Vagina (tissue), 2 donors: Measurements from ENCODE around the gene EBF4.

Experiments
- POLR2A ChIP-seq, 2 donors: fragments of 450-650 bp; IDR thresholded peaks; one replicate each; pipeline ENCODE4 v1.6.1; 2017; ENCODE audit warnings: antibody characterized with exemption in 2 of 2, mild to moderate bottlenecking in 2 of 2, moderate library complexity in 2 of 2
- TF ChIP-seq, protein P1 (sequence below), 3 experiments: fragments of 450-650 bp in 2 of 3; fragments of 200-600 bp in 1 of 3; sonication (generic) in 1 of 3; IDR thresholded peaks; one replicate each; pipeline ENCODE4 v1.5.1; 2017 to 2019; ENCODE audit warnings: antibody characterized with exemption in 3 of 3, mild to moderate bottlenecking in 2 of 3, moderate library complexity in 2 of 3

DNA sequence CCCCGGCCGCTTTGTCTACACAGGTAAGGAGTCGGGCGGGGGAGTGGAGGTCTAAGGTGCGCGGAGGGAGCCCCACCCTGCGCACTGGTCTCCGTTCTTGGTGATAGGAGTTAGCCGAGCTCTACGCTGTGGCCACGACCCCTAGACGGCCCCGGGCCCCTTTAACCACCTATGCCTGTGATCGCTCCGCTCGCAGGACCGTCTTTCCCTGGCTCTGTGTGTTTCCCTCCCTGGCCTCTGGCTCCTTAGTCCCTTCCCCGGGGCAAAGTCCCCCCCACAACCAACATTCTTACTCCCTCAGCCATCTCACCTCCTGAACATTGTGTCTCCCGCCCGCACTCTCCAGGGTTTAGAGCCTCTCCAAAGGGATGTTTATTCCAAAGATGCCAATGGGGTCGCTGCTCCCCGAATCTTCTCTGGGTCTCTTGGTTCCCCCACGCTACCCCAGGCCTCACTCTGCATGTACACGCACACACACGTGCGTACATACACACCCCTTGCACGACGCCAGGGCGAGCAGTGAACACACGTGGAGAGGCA lies 57.4 kb downstream of the EBF4 start:
- TF ChIP-seq, protein P1, sequence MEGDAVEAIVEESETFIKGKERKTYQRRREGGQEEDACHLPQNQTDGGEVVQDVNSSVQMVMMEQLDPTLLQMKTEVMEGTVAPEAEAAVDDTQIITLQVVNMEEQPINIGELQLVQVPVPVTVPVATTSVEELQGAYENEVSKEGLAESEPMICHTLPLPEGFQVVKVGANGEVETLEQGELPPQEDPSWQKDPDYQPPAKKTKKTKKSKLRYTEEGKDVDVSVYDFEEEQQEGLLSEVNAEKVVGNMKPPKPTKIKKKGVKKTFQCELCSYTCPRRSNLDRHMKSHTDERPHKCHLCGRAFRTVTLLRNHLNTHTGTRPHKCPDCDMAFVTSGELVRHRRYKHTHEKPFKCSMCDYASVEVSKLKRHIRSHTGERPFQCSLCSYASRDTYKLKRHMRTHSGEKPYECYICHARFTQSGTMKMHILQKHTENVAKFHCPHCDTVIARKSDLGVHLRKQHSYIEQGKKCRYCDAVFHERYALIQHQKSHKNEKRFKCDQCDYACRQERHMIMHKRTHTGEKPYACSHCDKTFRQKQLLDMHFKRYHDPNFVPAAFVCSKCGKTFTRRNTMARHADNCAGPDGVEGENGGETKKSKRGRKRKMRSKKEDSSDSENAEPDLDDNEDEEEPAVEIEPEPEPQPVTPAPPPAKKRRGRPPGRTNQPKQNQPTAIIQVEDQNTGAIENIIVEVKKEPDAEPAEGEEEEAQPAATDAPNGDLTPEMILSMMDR (IDR thresholded peaks at IDR 0.05), result no peak
- TF ChIP-seq POLR2A (IDR thresholded peaks at IDR 0.05), result no peak
